Measurements from ENCODE around the gene SH3BP5.

GRCh38 chr3:15258720-15259119, 73.7 kb downstream of the SH3BP5 start:
- no peak for TF ChIP-seq CTCF (IDR thresholded peaks at IDR 0.05)
- TF ChIP-seq POLR2A (IDR thresholded peaks at IDR 0.05), result no peak
